ENCODE results near the gene CDH4.

Gene CDH4

GRCh38 chr20:61210862-61211261 lies 41.2 kb upstream of the CDH4 start:
- no peak overlapping the region for H3K4me3 ChIP-seq (ENCODE audit: low read length in 2 of 2)
- H3K4me1 ChIP-seq (ENCODE audit: control insufficient read depth in 2 of 2, insufficient read depth in 1 of 2, low read depth in 1 of 2, low read length in 2 of 2): no peaks in the 10 kb centered on the region
- no peak overlapping the region for H3K23ac ChIP-seq (ENCODE audit: low read depth, low read length, poor library complexity)
- H4K8ac ChIP-seq (ENCODE audit: low read depth, low read length): no peak overlapping the region
- H3K9ac ChIP-seq (ENCODE audit: low read depth, low read length, poor library complexity): no peak overlapping the region
- H4K91ac ChIP-seq (ENCODE audit: low read depth, low read length, poor library complexity): no peak overlapping the region
- no peak overlapping the region for H2AK5ac ChIP-seq (ENCODE audit: low read depth, low read length)
- peaks cover 0 to 17% (median 0%) of the 10 kb centered on the region in 3 experiments for H3K27me3 ChIP-seq (ENCODE audit: control insufficient read depth in 3 of 3, insufficient read depth in 3 of 3, low read depth in 1 of 3, low read length in 3 of 3)
- H3K36me3 ChIP-seq (replicated peaks in 1 of 2; ENCODE audit: control insufficient read depth in 2 of 2, insufficient read depth in 2 of 2, low read length in 2 of 2): no peaks in the 10 kb centered on the region
- H3K14ac ChIP-seq (ENCODE audit: low read length): no peak overlapping the region
- no peaks in the 10 kb centered on the region for H3K79me1 ChIP-seq (ENCODE audit: low read depth, low read length)
- no peak overlapping the region for H2BK5ac ChIP-seq (ENCODE audit: low read length)
- no peak overlapping the region for H2BK15ac ChIP-seq (ENCODE audit: low read length)
- no peak overlapping the region for H3K4me2 ChIP-seq (ENCODE audit: insufficient read depth, low read length, poor library complexity, severe bottlenecking)
- H3K4ac ChIP-seq (ENCODE audit: low read length): no peak overlapping the region
- no peak overlapping the region for H2BK12ac ChIP-seq (ENCODE audit: low read length)
- H3K27ac ChIP-seq (replicated peaks; ENCODE audit: low read length): no peak overlapping the region
- no CpG with 5 or more reads among the region's 6 CpGs for WGBS, 2 donors (ENCODE audit: extremely low coverage in 2 of 2, insufficient read length in 2 of 2, insufficient replicate concordance in 1 of 2)
- no peak overlapping the region for H2BK120ac ChIP-seq (ENCODE audit: low read depth, low read length)
- no peaks in the 10 kb centered on the region for H3K9me3 ChIP-seq (replicated peaks in 1 of 2; ENCODE audit: control insufficient read depth in 2 of 2, insufficient read depth in 1 of 2, low read depth in 1 of 2, low read length in 2 of 2)
- no peak for DNase-seq (ENCODE audit: low spot score)
- H3K18ac ChIP-seq (ENCODE audit: low read length): no peak overlapping the region
- H2AFZ ChIP-seq (ENCODE audit: low read length): no peak overlapping the region

GRCh38 chr20:61217848-61218247 lies 34.2 kb upstream of the CDH4 start:
- H2BK15ac ChIP-seq (ENCODE audit: low read length): no peak overlapping the region
- H4K8ac ChIP-seq (ENCODE audit: low read depth, low read length): no peak overlapping the region
- H2BK120ac ChIP-seq (ENCODE audit: low read depth, low read length): no peak overlapping the region
- H3K4me2 ChIP-seq (ENCODE audit: insufficient read depth, low read length, poor library complexity, severe bottlenecking): no peak overlapping the region
- H4K91ac ChIP-seq (ENCODE audit: low read depth, low read length, poor library complexity): peak overlapping the region; percentile 41
- H3K36me3 ChIP-seq (replicated peaks in 1 of 2; ENCODE audit: control insufficient read depth in 2 of 2, insufficient read depth in 2 of 2, low read length in 2 of 2): no peaks in the 10 kb centered on the region
- no peak overlapping the region for H3K4me3 ChIP-seq (ENCODE audit: low read length in 2 of 2)
- H3K14ac ChIP-seq (ENCODE audit: low read length): no peak overlapping the region
- H3K27me3 ChIP-seq (ENCODE audit: control insufficient read depth in 3 of 3, insufficient read depth in 3 of 3, low read depth in 1 of 3, low read length in 3 of 3): peaks cover 0 to 32% (median 4%) of the 10 kb centered on the region in 3 experiments
- no CpG with 5 or more reads among the region's 1 CpG for WGBS, 2 donors (ENCODE audit: extremely low coverage in 2 of 2, insufficient read length in 2 of 2, insufficient replicate concordance in 1 of 2)
- no peaks in the 10 kb centered on the region for H3K4me1 ChIP-seq (ENCODE audit: control insufficient read depth in 2 of 2, insufficient read depth in 1 of 2, low read depth in 1 of 2, low read length in 2 of 2)
- peaks cover 0 to 4% of the 10 kb centered on the region in 2 donors for H3K9me3 ChIP-seq (replicated peaks in 1 of 2; ENCODE audit: control insufficient read depth in 2 of 2, insufficient read depth in 1 of 2, low read depth in 1 of 2, low read length in 2 of 2)
- no peak overlapping the region for H3K18ac ChIP-seq (ENCODE audit: low read length)
- H3K9ac ChIP-seq (ENCODE audit: low read depth, low read length, poor library complexity): no peak overlapping the region
- H2BK12ac ChIP-seq (ENCODE audit: low read length): no peak overlapping the region
- DNase-seq (ENCODE audit: low spot score): no peak
- H3K27ac ChIP-seq (replicated peaks; ENCODE audit: low read length): no peak overlapping the region
- H2BK5ac ChIP-seq (ENCODE audit: low read length): no peak overlapping the region
- H3K4ac ChIP-seq (ENCODE audit: low read length): no peak overlapping the region
- H2AFZ ChIP-seq (ENCODE audit: low read length): no peak overlapping the region
- no peak overlapping the region for H2AK5ac ChIP-seq (ENCODE audit: low read depth, low read length)
- no peaks in the 10 kb centered on the region for H3K79me1 ChIP-seq (ENCODE audit: low read depth, low read length)
- no peak overlapping the region for H3K23ac ChIP-seq (ENCODE audit: low read depth, low read length, poor library complexity)

GRCh38 chr20:61219021-61219431 lies 33.0 kb upstream of the CDH4 start:
- Histone ChIP-seq H3K9ac (ENCODE audit: low read depth, low read length, poor library complexity) (peak overlapping the region; percentile 26), H3K79me1 (ENCODE audit: low read depth, low read length) (no peaks in the 10 kb centered on the region), H2AK5ac (ENCODE audit: low read depth, low read length) (no peak overlapping the region), H2BK12ac (ENCODE audit: low read length) (no peak overlapping the region), H3K9me3 (replicated peaks in 1 of 2; ENCODE audit: control insufficient read depth in 2 of 2, insufficient read depth in 1 of 2, low read depth in 1 of 2, low read length in 2 of 2) (peaks cover 0 to 4% of the 10 kb centered on the region in 2 donors), H2BK120ac (ENCODE audit: low read depth, low read length) (no peak overlapping the region), H2BK5ac (ENCODE audit: low read length) (no peak overlapping the region), H3K4me1 (ENCODE audit: control insufficient read depth in 2 of 2, insufficient read depth in 1 of 2, low read depth in 1 of 2, low read length in 2 of 2) (no peaks in the 10 kb centered on the region), H3K4me3 (ENCODE audit: low read length in 2 of 2) (no peak overlapping the region), H3K4me2 (ENCODE audit: insufficient read depth, low read length, poor library complexity, severe bottlenecking) (no peak overlapping the region), H4K8ac (ENCODE audit: low read depth, low read length) (no peak overlapping the region), H3K27ac (replicated peaks; ENCODE audit: low read length) (no peak overlapping the region), H2BK15ac (ENCODE audit: low read length) (no peak overlapping the region), H3K4ac (ENCODE audit: low read length) (no peak overlapping the region), H3K23ac (ENCODE audit: low read depth, low read length, poor library complexity) (no peak overlapping the region), H4K91ac (ENCODE audit: low read depth, low read length, poor library complexity) (no peak overlapping the region), H3K18ac (ENCODE audit: low read length) (no peak overlapping the region), H2AFZ (ENCODE audit: low read length) (no peak overlapping the region), H3K27me3 (ENCODE audit: control insufficient read depth in 3 of 3, insufficient read depth in 3 of 3, low read depth in 1 of 3, low read length in 3 of 3) (peaks cover 0 to 31% (median 4%) of the 10 kb centered on the region in 3 experiments), H3K36me3 (replicated peaks in 1 of 2; ENCODE audit: control insufficient read depth in 2 of 2, insufficient read depth in 2 of 2, low read length in 2 of 2) (no peaks in the 10 kb centered on the region), H3K14ac (ENCODE audit: low read length) (no peak overlapping the region)
- no peak for DNase-seq (ENCODE audit: low spot score)

GRCh38 chr20:61220131-61220530 lies 31.9 kb upstream of the CDH4 start:
- Histone ChIP-seq H3K36me3 (replicated peaks in 1 of 2; ENCODE audit: control insufficient read depth in 2 of 2, insufficient read depth in 2 of 2, low read length in 2 of 2) (no peaks in the 10 kb centered on the region), H2BK120ac (ENCODE audit: low read depth, low read length) (no peak overlapping the region), H3K27ac (replicated peaks; ENCODE audit: low read length) (no peak overlapping the region), H2BK15ac (ENCODE audit: low read length) (no peak overlapping the region), H3K27me3 (ENCODE audit: control insufficient read depth in 3 of 3, insufficient read depth in 3 of 3, low read depth in 1 of 3, low read length in 3 of 3) (peaks cover 0 to 30% (median 4%) of the 10 kb centered on the region in 3 experiments), H3K23ac (ENCODE audit: low read depth, low read length, poor library complexity) (no peak overlapping the region), H3K9ac (ENCODE audit: low read depth, low read length, poor library complexity) (no peak overlapping the region), H3K14ac (ENCODE audit: low read length) (no peak overlapping the region), H4K91ac (ENCODE audit: low read depth, low read length, poor library complexity) (no peak overlapping the region), H3K79me1 (ENCODE audit: low read depth, low read length) (no peaks in the 10 kb centered on the region), H3K18ac (ENCODE audit: low read length) (no peak overlapping the region), H3K4ac (ENCODE audit: low read length) (no peak overlapping the region), H3K4me3 (ENCODE audit: low read length in 2 of 2) (no peak overlapping the region), H3K9me3 (replicated peaks in 1 of 2; ENCODE audit: control insufficient read depth in 2 of 2, insufficient read depth in 1 of 2, low read depth in 1 of 2, low read length in 2 of 2) (peaks cover 0 to 4% of the 10 kb centered on the region in 2 donors), H2BK5ac (ENCODE audit: low read length) (no peak overlapping the region), H2BK12ac (ENCODE audit: low read length) (no peak overlapping the region), H4K8ac (ENCODE audit: low read depth, low read length) (no peak overlapping the region), H3K4me1 (ENCODE audit: control insufficient read depth in 2 of 2, insufficient read depth in 1 of 2, low read depth in 1 of 2, low read length in 2 of 2) (no peaks in the 10 kb centered on the region), H2AK5ac (ENCODE audit: low read depth, low read length) (no peak overlapping the region), H2AFZ (ENCODE audit: low read length) (no peak overlapping the region), H3K4me2 (ENCODE audit: insufficient read depth, low read length, poor library complexity, severe bottlenecking) (no peak overlapping the region)
- no CpG with 5 or more reads among the region's 4 CpGs for WGBS, 2 donors (ENCODE audit: extremely low coverage in 2 of 2, insufficient read length in 2 of 2, insufficient replicate concordance in 1 of 2)
- DNase-seq (ENCODE audit: low spot score): no peak
